Liver (tissue), 9 donors: ENCODE results near the gene MAPKAPK2. TPM values are rescaled to one million over a fixed set of nuclear protein-coding genes. Genes with fewer than 3 reads are reported as not detected.

Source experiments
- DNase-seq: peaks from one replicate; pipeline ENCODE4 v3.0.0-alpha.2; 2017; ENCODE audit warnings: low spot score
- H3K27ac ChIP-seq, 2 donors: one replicate each; pipeline ENCODE4 v1.7.0; 2013; ENCODE audit warnings: inconsistent platforms in 2 of 2, low read length in 2 of 2, control low read depth in 1 of 2, low read depth in 1 of 2, mild to moderate bottlenecking in 1 of 2
- H3K27me3 ChIP-seq, 4 donors: one replicate each; pipeline versions ENCODE4 v1.6.1 to v1.7.0; 2013; ENCODE audit warnings: low read length in 3 of 4, inconsistent platforms in 1 of 4, mild to moderate bottlenecking in 1 of 4, moderate library complexity in 1 of 4; ENCODE audit not compliant: control insufficient read depth in 4 of 4, insufficient read depth in 4 of 4
- H3K36me3 ChIP-seq, 4 donors: one replicate each; pipeline versions ENCODE4 v1.6.1 to v1.7.0; 2013; ENCODE audit warnings: low read length in 3 of 4, mild to moderate bottlenecking in 3 of 4, low read depth in 1 of 4, moderate library complexity in 1 of 4; ENCODE audit not compliant: control insufficient read depth in 4 of 4, insufficient read depth in 3 of 4
- H3K4me1 ChIP-seq, 4 donors: one replicate each; pipeline versions ENCODE4 v1.6.1 to v1.7.0; 2013; ENCODE audit warnings: low read length in 3 of 4, mild to moderate bottlenecking in 3 of 4, moderate library complexity in 1 of 4; ENCODE audit not compliant: control insufficient read depth in 4 of 4, insufficient read depth in 4 of 4
- H3K4me3 ChIP-seq, 3 donors: one replicate each; pipeline versions ENCODE4 v1.6.1 to v1.7.0; 2013; ENCODE audit warnings: low read length in 3 of 3, control low read depth in 1 of 3, low read depth in 1 of 3, mild to moderate bottlenecking in 1 of 3
- H3K9ac ChIP-seq, 2 donors: one replicate each; pipeline ENCODE4 v1.7.0; 2013; ENCODE audit warnings: low read length in 2 of 2, mild to moderate bottlenecking in 2 of 2, moderate library complexity in 2 of 2, control low read depth in 1 of 2, low read depth in 1 of 2
- H3K9me3 ChIP-seq, 4 donors: one replicate each; pipeline versions ENCODE4 v1.6.1 to v1.7.0; 2013; ENCODE audit warnings: low read length in 3 of 4; ENCODE audit not compliant: control insufficient read depth in 4 of 4
- ATF3 ChIP-seq: IDR thresholded peaks from 2 replicates; pipeline ENCODE4 v1.6.1; 2016; ENCODE audit warnings: antibody characterized with exemption
- CTCF ChIP-seq: fragments of 150-350 bp; IDR thresholded peaks from 2 replicates; pipeline ENCODE4 v1.5.1; 2017; ENCODE audit warnings: improper control_type of control experiment, low read depth, low read length; ENCODE audit not compliant: missing input control
- EGR1 ChIP-seq, 2 donors: IDR thresholded peaks; 2 replicates each; pipeline ENCODE4 v1.6.1; 2016 to 2018; ENCODE audit warnings: antibody characterized with exemption in 2 of 2, low read depth in 2 of 2
- FOXA1 ChIP-seq: IDR thresholded peaks from 2 replicates; pipeline ENCODE4 v1.6.1; 2016; ENCODE audit warnings: antibody characterized with exemption
- FOXA2 ChIP-seq: IDR thresholded peaks from 2 replicates; pipeline ENCODE4 v1.6.1; 2016; ENCODE audit warnings: antibody characterized with exemption
- GABPA ChIP-seq, 2 donors: IDR thresholded peaks in 1 of 2; conservative IDR thresholded peaks in 1 of 2; 2 replicates each; pipeline ENCODE4 v1.6.1; 2016; ENCODE audit warnings: antibody characterized with exemption in 2 of 2, mild to moderate bottlenecking in 1 of 2, moderate library complexity in 1 of 2
- HNF4A ChIP-seq, 2 donors: conservative IDR thresholded peaks; 2 replicates each; pipeline ENCODE4 v1.6.1; 2016; ENCODE audit warnings: antibody characterized with exemption in 2 of 2, mild to moderate bottlenecking in 2 of 2
- HNF4G ChIP-seq: IDR thresholded peaks from 2 replicates; pipeline ENCODE4 v1.6.1; 2016; ENCODE audit warnings: antibody characterized with exemption
- JUND ChIP-seq, 2 donors: IDR thresholded peaks; 2 replicates each; pipeline ENCODE4 v1.6.1; 2016; ENCODE audit warnings: antibody characterized with exemption in 2 of 2
- MAX ChIP-seq: IDR thresholded peaks from 2 replicates; pipeline ENCODE4 v1.6.1; 2016; ENCODE audit warnings: antibody characterized with exemption
- NR2F2 ChIP-seq: IDR thresholded peaks from 2 replicates; pipeline ENCODE4 v1.6.1; 2016; ENCODE audit warnings: antibody characterized with exemption
- RAD21 ChIP-seq, 2 donors: IDR thresholded peaks; 2 replicates each; pipeline ENCODE4 v1.6.1; 2016; ENCODE audit warnings: antibody characterized with exemption in 2 of 2, mild to moderate bottlenecking in 2 of 2
- REST ChIP-seq: IDR thresholded peaks from 2 replicates; pipeline ENCODE4 v1.6.1; 2016; ENCODE audit warnings: antibody characterized with exemption, mild to moderate bottlenecking
- RXRA ChIP-seq, 2 donors: IDR thresholded peaks; 2 replicates each; pipeline ENCODE4 v1.6.1; 2017 to 2018; ENCODE audit warnings: antibody characterized with exemption in 2 of 2, mild to moderate bottlenecking in 1 of 2
- SP1 ChIP-seq: IDR thresholded peaks from 2 replicates; pipeline ENCODE4 v1.6.1; 2018; ENCODE audit warnings: antibody characterized with exemption, mild to moderate bottlenecking
- TAF1 ChIP-seq: conservative IDR thresholded peaks from 2 replicates; pipeline ENCODE4 v1.6.1; 2016; ENCODE audit warnings: antibody characterized with exemption, mild to moderate bottlenecking
- YY1 ChIP-seq: IDR thresholded peaks from 2 replicates; pipeline ENCODE4 v1.6.1; 2016; ENCODE audit warnings: antibody characterized with exemption, mild to moderate bottlenecking
- ZBTB33 ChIP-seq: IDR thresholded peaks from 2 replicates; pipeline ENCODE4 v1.6.1; 2016; ENCODE audit warnings: antibody characterized with exemption
- WGBS: extraction: QIAGEN DNeasy Blood & Tissue Kit; methylation state at CpG from one replicate; pipeline ENCODE4 v1.1.7; 2013; 5-methylcytosine and 5-hydroxymethylcytosine counted together
- polyA plus RNA-seq, 2 donors: library from polyadenylated mRNA; stranded (reverse) in 1 of 2; unstranded in 1 of 2; fragments of 200-250 nt in 1 of 2; fragments of >200 nt in 1 of 2; fragmentation: Nextera tagmentation in 1 of 2; extraction: Ambion mirVana in 1 of 2; gene quantifications; one replicate each; pipeline versions ENCODE4 v1.2.1 to v1.2.3, GENCODE V29; 2013 to 2015
- total RNA-seq, 2 donors: library from RNA; depleted of rRNA; stranded (reverse); fragments of >200 nt; gene quantifications; one replicate each; pipeline ENCODE4 v1.2.3, GENCODE V29; 2014
- donor health status: healthy.
- donor health status: healthy.
- donor health status: healthy.
- donor health status: healthy.
- donor health status: healthy.

Gene MAPKAPK2
- total and polyA plus RNA-seq, 4 donors: 7.5 to 24.5 (median 14.7) TPM

- TF ChIP-seq ATF3 (no peak), ZBTB33 (no peak), RXRA (IDR thresholded peaks at IDR 0.05) (no peak), TAF1 (no peak), EGR1 (IDR thresholded peaks at IDR 0.05; ENCODE audit: low read depth in 2 of 2) (no peak)
Observed at GRCh38 chr1:206702260-206702659, 17.6 kb downstream of the MAPKAPK2 start (continued).

GRCh38 chr1:206702803-206703202 is 18.1 kb downstream of the MAPKAPK2 start:
- no peak for DNase-seq
- Histone ChIP-seq H3K9me3 (no peaks in the 10 kb centered on the region), H3K27ac (no peak overlapping the region), H3K27me3 (no peaks in the 10 kb centered on the region), H3K4me1 (peaks cover 14 to 62% (median 42%) of the 10 kb centered on the region in 4 donors), H3K9ac (no peak overlapping the region), H3K36me3 (peaks cover 0 to 1% (median 0%) of the 10 kb centered on the region in 4 donors), H3K4me3 (no peak overlapping the region)
- 100% methylated on average over 1 of the region's 1 CpG for WGBS
- no peak for TF ChIP-seq NR2F2
- TF ChIP-seq TAF1: no peak
- TF ChIP-seq HNF4G: no peak
- TF ChIP-seq ZBTB33: no peak
- TF ChIP-seq RXRA (IDR thresholded peaks at IDR 0.05): no peak
- TF ChIP-seq GABPA (IDR thresholded peaks at IDR 0.05 in 1 of 2, conservative IDR thresholded peaks at IDR 0.05 in 1 of 2): no peak
- no peak for TF ChIP-seq REST
- TF ChIP-seq FOXA2: no peak
- no peak for TF ChIP-seq CTCF
- TF ChIP-seq MAX: no peak
- TF ChIP-seq SP1: no peak
- no peak for TF ChIP-seq YY1
- TF ChIP-seq FOXA1: no peak
- no peak for TF ChIP-seq RAD21 (IDR thresholded peaks at IDR 0.05)
- TF ChIP-seq ATF3: no peak
- TF ChIP-seq JUND (IDR thresholded peaks at IDR 0.05): no peak
- no peak for TF ChIP-seq HNF4A (conservative IDR thresholded peaks at IDR 0.05)
- TF ChIP-seq EGR1 (IDR thresholded peaks at IDR 0.05; ENCODE audit: low read depth in 2 of 2): no peak
